Calu3 (cell line): ENCODE results near the gene PEX11A. TPM values are rescaled to one million over a fixed set of nuclear protein-coding genes. Genes with fewer than 3 reads are reported as not detected.

Source experiments
- BruUV-seq: library from RNA; stranded (reverse); fragments of 400-500 nt; replicated peaks from 2 replicates; lab custom pipeline; 2021; lab: Mats Ljungman, UMichigan
- CTCF ChIA-PET: fragments of 300-600 bp; sonication (Branson Sonifier 250); formaldehyde crosslinking; loops from one replicate; lab custom pipeline; 2022; ENCODE audit warnings: antibody characterized with exemption; lab: Charles Lee
- DNase-seq: peaks from one replicate; pipeline ENCODE4 v3.0.0; 2022
- H3K27ac Mint-ChIP-seq: one replicate; pipeline ENCODE4 v1.8.0; 2022; ENCODE audit warnings: mixed read lengths; ENCODE audit not compliant: unreplicated experiment
- H3K27me3 Mint-ChIP-seq: one replicate; pipeline ENCODE4 v1.8.0; 2022; ENCODE audit warnings: mixed read lengths; ENCODE audit not compliant: unreplicated experiment
- H3K36me3 Mint-ChIP-seq: one replicate; pipeline ENCODE4 v1.8.0; 2022; ENCODE audit warnings: mild to moderate bottlenecking, moderate library complexity, mixed read lengths; ENCODE audit not compliant: insufficient read depth, unreplicated experiment
- H3K4me1 Mint-ChIP-seq: one replicate; pipeline ENCODE4 v1.8.0; 2022; ENCODE audit warnings: mild to moderate bottlenecking, low read depth, mixed read lengths; ENCODE audit not compliant: unreplicated experiment
- H3K4me3 Mint-ChIP-seq: one replicate; pipeline ENCODE4 v1.8.0; 2022; ENCODE audit warnings: mild to moderate bottlenecking, low read depth, moderate library complexity, mixed read lengths; ENCODE audit not compliant: unreplicated experiment
- H3K9me3 Mint-ChIP-seq: one replicate; pipeline ENCODE4 v1.8.0; 2022; ENCODE audit warnings: low read depth, mixed read lengths; ENCODE audit not compliant: unreplicated experiment
- CTCF ChIP-seq: fragments of 200-600 bp; IDR thresholded peaks from one replicate; pipeline ENCODE4 v1.8.0; 2022; ENCODE audit warnings: antibody characterized with exemption; ENCODE audit not compliant: unreplicated experiment
- intact Hi-C: fragments of 100-400 bp; cut with micrococcal nuclease; formaldehyde crosslinking; loops from one replicate; pipeline ENCODE4 v1.10.0; 2022; ENCODE audit not compliant: unreplicated experiment
- total RNA-seq: library from RNA; stranded (reverse); gene quantifications from 2 replicates; pipeline ENCODE4 v1.2.3, GENCODE V29; 2022

PEX11A gene
- total RNA-seq, 1 experiment from 2014 or later: 8.0 TPM

DNA sequence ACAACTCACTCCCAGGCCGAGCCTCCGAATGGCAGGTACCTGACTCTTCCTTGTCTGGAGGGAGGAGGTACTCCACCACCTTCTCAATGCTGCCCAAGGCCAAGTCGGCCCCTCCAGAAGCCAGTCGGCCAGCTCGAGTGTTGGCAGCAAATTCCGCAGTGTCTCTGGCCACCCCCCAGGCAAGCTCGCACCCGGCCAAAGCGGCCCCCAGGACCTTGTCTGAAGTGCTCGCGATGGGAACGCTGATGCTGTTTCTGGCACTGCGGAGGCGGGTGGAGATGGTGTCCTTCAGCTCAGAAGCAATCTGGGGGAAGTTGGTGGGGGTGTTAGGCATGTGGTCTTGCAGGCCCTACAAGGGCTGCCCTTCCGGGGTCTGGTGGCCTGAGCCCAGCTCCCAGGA lies 20.6 kb downstream of the PEX11A start:
- TF ChIP-seq CTCF: no peak
- no peaks in the 10 kb centered on the region for H3K9me3 Mint-ChIP-seq
- intact Hi-C loops: no loop called here
- no peak for DNase-seq
- CTCF ChIA-PET: no interaction called here
- BruUV-seq: no TSS peak
- H3K36me3 Mint-ChIP-seq: no peaks in the 10 kb centered on the region
- peaks cover 15% of the 10 kb centered on the region for H3K27me3 Mint-ChIP-seq
- H3K4me3 Mint-ChIP-seq: no peak overlapping the region
- H3K4me1 Mint-ChIP-seq: peaks cover under 1% of the 10 kb centered on the region
- H3K27ac Mint-ChIP-seq: no peak overlapping the region

DNA sequence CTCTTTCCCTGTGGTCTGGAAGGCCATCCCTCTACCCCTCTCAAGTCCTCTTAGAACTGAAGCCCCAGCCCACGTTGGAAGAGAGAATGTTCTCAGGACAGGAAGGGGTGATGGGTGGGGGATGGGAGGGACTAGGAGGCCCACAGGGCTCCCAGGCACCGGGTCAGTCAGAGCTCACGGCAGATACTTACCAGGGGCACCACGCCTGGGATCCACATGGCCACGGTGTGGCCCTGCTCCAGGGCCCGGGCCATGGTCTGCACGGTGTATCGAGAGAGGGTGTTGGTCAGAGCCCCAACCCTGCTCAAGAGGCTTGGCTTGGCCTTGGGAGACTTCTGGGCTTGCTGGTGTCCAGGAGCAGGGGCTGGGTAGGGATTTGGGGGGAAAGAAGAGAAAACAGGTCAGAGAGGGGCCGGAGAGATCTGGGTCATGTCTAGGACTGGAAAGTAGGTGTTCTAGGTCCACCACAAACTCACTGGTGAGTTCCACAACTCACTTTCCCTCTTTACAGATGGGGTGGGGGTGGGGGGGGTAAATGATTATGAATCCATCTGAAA lies 21.2 kb downstream of the PEX11A start:
- no TSS peak for BruUV-seq
- TF ChIP-seq CTCF: no peak
- CTCF ChIA-PET: no interaction called here
- intact Hi-C loops: no loop called here
- H3K4me1 Mint-ChIP-seq: peaks cover 6% of the 10 kb centered on the region
- no peak for DNase-seq
- no peaks in the 10 kb centered on the region for H3K9me3 Mint-ChIP-seq
- peaks cover 15% of the 10 kb centered on the region for H3K27me3 Mint-ChIP-seq
- H3K4me3 Mint-ChIP-seq: no peak overlapping the region
- H3K36me3 Mint-ChIP-seq: no peaks in the 10 kb centered on the region
- H3K27ac Mint-ChIP-seq: no peak overlapping the region

- BruUV-seq: no TSS peak
- CTCF ChIA-PET: interaction anchor here (0.6 kb wide), 1 partner anchor 8 kb away, joined by 3 read pairs; no protein-coding TSS in a partner anchor
- peaks cover 9% of the 10 kb centered on the region for H3K4me1 Mint-ChIP-seq
- H3K9me3 Mint-ChIP-seq: no peaks in the 10 kb centered on the region
- no peak overlapping the region for H3K27ac Mint-ChIP-seq
- intact Hi-C loops: no loop called here
- DNase-seq: no peak
- H3K27me3 Mint-ChIP-seq: peaks cover 15% of the 10 kb centered on the region
- no peak overlapping the region for H3K4me3 Mint-ChIP-seq
- TF ChIP-seq CTCF: no peak
- H3K36me3 Mint-ChIP-seq: no peaks in the 10 kb centered on the region
Observed at GRCh38 chr15:89668171-89668570, 22.4 kb downstream of the PEX11A start.

DNA sequence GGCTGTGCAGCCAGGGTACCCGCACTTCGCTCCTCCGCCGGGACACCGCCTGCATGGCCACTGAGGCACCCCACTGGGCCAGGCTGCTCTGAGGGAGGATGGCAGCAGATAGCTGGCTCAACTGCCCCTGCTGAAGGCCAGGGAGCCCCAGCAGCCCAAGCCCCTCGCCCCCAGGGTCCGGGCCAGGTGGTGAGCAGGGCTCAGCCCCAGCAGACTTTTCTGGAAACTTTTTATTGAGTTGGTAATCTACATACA lies 22.9 kb downstream of the PEX11A start:
- intact Hi-C loops: no loop called here
- H3K27me3 Mint-ChIP-seq: peaks cover 15% of the 10 kb centered on the region
- H3K4me1 Mint-ChIP-seq: peaks cover 14% of the 10 kb centered on the region
- no TSS peak for BruUV-seq
- H3K4me3 Mint-ChIP-seq: no peak overlapping the region
- no peak overlapping the region for H3K27ac Mint-ChIP-seq
- no peaks in the 10 kb centered on the region for H3K36me3 Mint-ChIP-seq
- no peak for DNase-seq
- H3K9me3 Mint-ChIP-seq: no peaks in the 10 kb centered on the region
- TF ChIP-seq CTCF: no peak
- CTCF ChIA-PET: no interaction called here
